GM12801 (cell line): ENCODE measurements around the gene CPA2.

Source experiments
- CTCF ChIP-seq: IDR thresholded peaks from one replicate; pipeline ENCODE4 v1.5.1; 2011; ENCODE audit warnings: control low read depth; ENCODE audit not compliant: insufficient read length; ENCODE audit errors: extremely low read depth

CPA2 gene

GRCh38 chr7:130322615-130323014, 56.0 kb downstream of the CPA2 start:
- no peak for TF ChIP-seq CTCF

- TF ChIP-seq CTCF: no peak
Measured at GRCh38 chr7:130324306-130324943, 57.8 kb downstream of the CPA2 start.

DNA sequence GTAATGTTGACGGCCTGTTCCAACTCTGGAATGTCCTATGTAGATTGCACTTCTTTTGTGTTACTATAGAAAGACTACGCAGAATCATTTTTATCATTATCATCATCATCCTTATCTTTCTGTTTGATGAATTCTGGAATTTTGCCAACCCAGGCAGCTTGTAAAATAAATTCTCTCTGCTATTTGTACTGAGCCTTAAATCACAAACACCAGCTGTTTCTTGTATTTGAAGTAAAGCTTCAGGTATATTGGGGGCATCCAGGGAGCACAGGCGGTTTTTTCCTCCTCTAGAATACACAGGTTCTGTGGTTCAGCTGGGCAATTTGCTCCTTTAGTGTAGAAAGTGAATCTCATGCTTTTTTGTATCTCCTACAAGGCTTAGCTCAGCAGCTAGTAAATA, 63.0 kb downstream of the CPA2 start:
- no peak for TF ChIP-seq CTCF

DNA sequence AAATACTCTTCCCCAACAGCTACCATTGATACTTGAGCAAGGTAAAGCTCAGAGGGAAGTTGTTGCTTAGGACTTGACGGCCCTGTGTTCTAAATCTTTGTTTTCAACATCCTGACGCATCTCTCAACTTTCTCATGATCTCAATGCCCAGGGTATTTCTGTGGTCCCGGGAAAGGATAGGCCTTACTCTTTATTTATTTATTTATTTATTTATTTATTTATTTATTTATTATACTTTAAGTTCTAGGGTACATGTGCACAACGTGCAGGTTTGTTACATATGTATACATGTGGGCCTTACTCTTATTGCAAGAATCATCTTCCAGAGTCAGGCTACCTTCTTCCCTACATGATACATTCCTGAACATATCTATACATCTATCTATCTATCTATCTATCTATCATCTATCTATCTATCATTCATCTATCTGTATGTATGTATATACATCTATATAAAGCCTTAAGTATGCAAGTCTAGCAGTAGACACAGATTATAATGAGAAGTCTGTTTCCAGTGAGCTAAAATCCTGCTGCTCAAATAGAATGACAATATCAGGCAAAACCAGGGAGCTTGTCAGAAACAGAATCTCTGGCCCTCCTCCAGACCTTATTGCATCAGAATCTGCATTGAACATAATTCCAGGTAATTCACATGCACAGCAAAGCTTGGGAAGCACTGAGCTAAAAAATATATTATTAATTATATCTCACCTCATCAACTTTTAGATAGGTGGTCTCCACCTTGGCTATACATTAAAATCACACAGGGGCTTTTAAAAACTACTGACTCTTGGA, 65.8 kb downstream of the CPA2 start:
- no peak for TF ChIP-seq CTCF

DNA sequence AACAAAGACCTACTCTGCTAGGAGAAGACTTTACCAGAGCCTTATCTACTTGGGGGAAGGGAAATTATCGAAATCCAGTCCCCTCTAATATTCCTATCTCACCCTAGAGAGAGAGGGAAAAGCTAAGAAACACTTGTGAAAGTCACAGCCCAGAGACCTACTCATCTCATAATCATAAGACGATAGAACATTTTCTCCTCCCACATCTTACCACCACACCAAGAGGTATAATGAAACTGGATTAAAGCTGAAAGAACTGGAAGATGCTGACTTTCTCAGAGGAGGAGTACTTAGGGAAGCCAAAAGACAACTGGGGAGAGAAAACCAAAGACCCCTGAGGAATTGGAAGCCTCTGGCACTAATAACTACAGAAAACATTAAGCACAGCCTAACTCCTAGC, 67.2 kb downstream of the CPA2 start:
- TF ChIP-seq CTCF: no peak

- TF ChIP-seq CTCF: no peak
Measured at GRCh38 chr7:130334274-130334673, 67.6 kb downstream of the CPA2 start.

GRCh38 chr7:130337410-130337971, 70.8 kb downstream of the CPA2 start:
- no peak for TF ChIP-seq CTCF
